ENCODE results near the gene OGA. TPM values are rescaled to one million over a fixed set of nuclear protein-coding genes. Genes with fewer than 3 reads are reported as not detected.
A peak's percentile ranks its signal among the peaks of the same experiment; 100 is the strongest.

Gene OGA
- total RNA-seq, 1 experiment from 2014 or later: 42.9 TPM

- DNase-seq (ENCODE audit: low spot score): no peak
Measured at GRCh38 chr10:101760510-101760909, 57.7 kb downstream of the OGA start.

DNA sequence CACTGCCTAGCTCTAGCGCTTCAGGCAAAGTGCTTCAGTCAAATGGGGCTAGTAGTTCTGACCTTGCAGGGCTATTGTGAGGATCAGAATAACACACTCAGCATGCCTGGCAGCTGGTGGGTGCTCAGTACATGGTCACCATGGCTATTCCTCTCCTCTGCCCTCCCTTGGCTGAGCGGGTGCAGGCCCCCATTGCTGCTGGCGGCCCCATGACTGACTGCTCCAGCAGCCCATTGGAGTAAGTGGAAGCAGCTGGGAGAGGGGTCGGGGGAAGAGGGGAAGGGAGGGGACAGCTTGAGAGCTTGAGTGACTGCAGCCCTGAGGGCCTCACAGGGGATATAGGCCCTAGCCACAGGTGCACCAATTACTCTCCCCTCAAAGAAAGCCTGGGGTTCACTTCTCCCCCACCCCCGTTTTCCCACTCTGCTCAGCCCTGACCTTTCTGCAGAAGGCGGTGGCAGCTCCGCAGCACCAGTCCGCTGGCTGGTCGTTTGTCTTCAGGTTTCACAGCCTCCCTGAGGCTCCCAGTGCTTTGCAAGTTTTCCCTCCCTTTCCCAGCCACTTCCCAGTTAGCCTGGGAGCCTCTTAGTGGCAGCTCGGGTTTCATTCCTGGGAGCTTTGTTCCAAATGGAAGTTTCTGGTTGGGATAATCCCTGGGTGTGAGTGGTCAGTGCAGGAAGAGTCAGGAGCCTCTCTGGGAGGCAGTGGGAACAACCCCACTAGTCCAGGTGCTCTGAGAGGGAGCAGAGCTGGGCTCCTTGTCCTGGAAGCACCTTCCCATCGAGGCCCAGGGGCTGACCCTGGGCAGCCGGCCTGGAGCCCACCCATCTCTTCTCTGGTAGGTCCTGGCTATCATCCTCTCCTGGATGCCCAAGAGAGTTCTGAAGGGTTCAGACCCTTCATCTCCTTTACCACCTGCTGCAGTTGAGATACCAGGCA is 58.7 kb downstream of the OGA start:
- DNase-seq (ENCODE audit: low spot score): no peak

- DNase-seq (ENCODE audit: low spot score): no peak
Measured at GRCh38 chr10:101758858-101759257, 59.4 kb downstream of the OGA start.

- no peak for DNase-seq (ENCODE audit: low spot score)
Measured at GRCh38 chr10:101752241-101752640, 66.0 kb downstream of the OGA start.

GRCh38 chr10:101749047-101750016 is 68.9 kb downstream of the OGA start:
- DNase-seq (ENCODE audit: low spot score): peak; percentile 18

DNA sequence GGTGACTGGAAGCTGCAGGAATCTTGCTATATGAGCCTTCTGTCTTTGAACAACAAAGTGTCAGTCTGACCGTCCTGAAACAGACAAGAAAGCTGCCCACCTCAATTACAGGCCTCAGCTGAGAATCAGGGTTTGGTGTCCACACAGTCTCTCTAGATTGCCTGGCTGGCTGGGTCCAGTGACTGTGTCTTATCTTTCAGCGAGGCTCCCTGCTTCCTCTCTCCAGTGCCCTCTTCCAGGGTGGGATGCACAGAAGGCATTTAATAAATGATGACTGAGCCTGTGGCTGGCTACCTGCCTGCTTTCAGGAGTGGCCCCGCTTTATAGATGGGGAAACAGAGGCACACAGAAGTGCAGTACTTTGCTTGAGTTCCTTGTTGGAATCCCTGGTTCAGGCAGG is 69.7 kb downstream of the OGA start:
- DNase-seq (ENCODE audit: low spot score): no peak

GRCh38 chr10:101745074-101745696 is 73.1 kb downstream of the OGA start:
- no peak for DNase-seq (ENCODE audit: low spot score)

- DNase-seq (ENCODE audit: low spot score): no peak
Measured at GRCh38 chr10:101744267-101744666, 74.0 kb downstream of the OGA start.

GRCh38 chr10:101741938-101742337 is 76.3 kb downstream of the OGA start:
- DNase-seq (ENCODE audit: low spot score): no peak

DNA sequence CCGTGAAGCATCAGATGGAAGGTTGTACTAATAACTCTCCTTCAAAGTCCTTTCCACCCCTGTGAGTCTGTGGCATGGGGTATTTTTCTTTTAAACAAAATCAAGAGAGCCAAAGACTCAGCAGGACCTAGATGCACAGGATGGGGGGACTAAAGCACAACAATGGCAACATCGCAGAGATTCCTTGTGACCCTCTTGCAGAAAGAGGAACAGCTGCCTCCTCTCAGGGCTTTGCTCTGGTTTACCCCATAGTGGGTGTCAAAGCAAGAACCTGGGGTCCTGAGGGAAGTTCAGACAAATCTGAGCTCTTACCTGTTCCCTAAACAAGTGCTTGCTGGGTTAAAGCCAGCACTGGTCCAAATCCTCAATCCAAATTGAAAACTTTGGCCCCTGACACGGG is 81.6 kb downstream of the OGA start:
- DNase-seq (ENCODE audit: low spot score): no peak

Other genes starting within 250 kb of the OGA start
- gene POLL, start 230.2 kb downstream of the OGA start, total RNA-seq (2014; rRNA removed; shearing (Covaris generic)): 22.6 and 32.0 TPM in 2 replicates
- 22.1 and 35.7 TPM in 2 replicates for gene DPCD, start 230.1 kb downstream of the OGA start, total RNA-seq (2014; rRNA removed; shearing (Covaris generic))
- gene FBXW4, start 123.3 kb downstream of the OGA start, total RNA-seq (2014; rRNA removed; shearing (Covaris generic)): 19.1 and 30.3 TPM in 2 replicates
- gene FGF8, start 42.3 kb downstream of the OGA start, total RNA-seq (2014; rRNA removed; shearing (Covaris generic)): not detected in 2 replicates
- gene NPM3, start 35.0 kb downstream of the OGA start, total RNA-seq (2014; rRNA removed; shearing (Covaris generic)): 160 and 184 TPM in 2 replicates
- 1.2 and 1.9 TPM in 2 replicates for gene KCNIP2, start 25.4 kb upstream of the OGA start, total RNA-seq (2014; rRNA removed; shearing (Covaris generic))
- gene ARMH3, start 237.7 kb upstream of the OGA start, total RNA-seq (2014; rRNA removed; shearing (Covaris generic)): 8.4 and 9.2 TPM in 2 replicates
- 42.1 and 47.5 TPM in 2 replicates for gene HPS6, start 246.9 kb upstream of the OGA start, total RNA-seq (2014; rRNA removed; shearing (Covaris generic))